Esophagus squamous epithelium (tissue), 4 donors: ENCODE data around the gene SORD.
"Not testable (repeated sequence)": the region's sequence is repeated elsewhere in the genome, so short reads cannot be mapped to it uniquely, and the experiment has no call there.

Source experiments
- CTCF ChIP-seq, 6 experiments: fragments of 450-650 bp in 4 of 6; fragments of 200-600 bp in 2 of 6; sonication (generic) in 2 of 6; IDR thresholded peaks; one replicate each; pipeline ENCODE4 v1.5.1; 2016 to 2019; ENCODE audit warnings: antibody characterized with exemption in 6 of 6, mild to moderate bottlenecking in 4 of 6, moderate library complexity in 4 of 6
- POLR2A ChIP-seq, 4 donors: fragments of 450-650 bp; IDR thresholded peaks; one replicate each; pipeline ENCODE4 v1.6.1; 2017; ENCODE audit warnings: antibody characterized with exemption in 4 of 4, mild to moderate bottlenecking in 4 of 4, moderate library complexity in 3 of 4

- not testable (repeated sequence) for TF ChIP-seq CTCF, POLR2A (IDR thresholded peaks at IDR 0.05)
Measured at GRCh38 chr15:45044270-45044669, 21.3 kb downstream of the SORD start.
